SK-N-MC (cell line): ENCODE measurements around the gene STAG3.
"Not testable (repeated sequence)": the region's sequence is repeated elsewhere in the genome, so short reads cannot be mapped to it uniquely, and the experiment has no call there.

ENCODE experiments used
- DNase-seq: peaks from one replicate; pipeline ENCODE4 v3.0.0-alpha.2; 2011; ENCODE audit warnings: low read depth, low spot score
- H3K27ac ChIP-seq: fragments of 200-600 bp; sonication (generic); 2 replicates; pipeline ENCODE4 v1.5.1; 2016; ENCODE audit warnings: mixed run types
- H3K36me3 ChIP-seq: fragments of 200-600 bp; sonication (generic); 2 replicates; pipeline ENCODE4 v1.6.1; 2017; ENCODE audit warnings: antibody characterized with exemption, low read length, mixed read lengths; ENCODE audit not compliant: insufficient read depth
- H3K4me3 ChIP-seq: fragments of 200-600 bp; sonication (generic); 2 replicates; pipeline ENCODE4 v1.5.1; 2016
- H3K9ac ChIP-seq: fragments of 200-600 bp; sonication (generic); 2 replicates; pipeline ENCODE4 v1.8.0; 2017; ENCODE audit warnings: mixed run types, mixed read lengths; ENCODE audit not compliant: insufficient read length
- H3K9me3 ChIP-seq: fragments of 200-600 bp; sonication (generic); 2 replicates; pipeline ENCODE4 v1.6.1; 2017; ENCODE audit warnings: low read depth, mild to moderate bottlenecking, antibody characterized with exemption, low read length, moderate library complexity, mixed read lengths
- EZH2 ChIP-seq: fragments of 200-600 bp; sonication (generic); IDR thresholded peaks from one replicate; pipeline ENCODE4 v1.6.1; 2017; ENCODE audit warnings: antibody characterized with exemption
- FOXP2 ChIP-seq: optimal IDR thresholded peaks from 2 replicates; pipeline ENCODE3; 2011; ENCODE audit warnings: mild to moderate bottlenecking, moderate library complexity; ENCODE audit not compliant: insufficient read depth; ENCODE audit errors: extremely low read length, control extremely low read depth
- POLR2AphosphoS5 ChIP-seq: IDR thresholded peaks from 2 replicates; pipeline ENCODE4 v1.6.1; 2012; ENCODE audit warnings: mild to moderate bottlenecking, low read depth, low read length, borderline replicate concordance

The STAG3 gene

GRCh38 chr7:100174582-100174981 lies 3.1 kb upstream of the STAG3 start:
- no peak overlapping the region for H3K9ac ChIP-seq
- H3K9me3 ChIP-seq, result no peaks in the 10 kb centered on the region
- H3K27ac ChIP-seq, result no peak overlapping the region
- DNase-seq, result no peak
- no peak for TF ChIP-seq EZH2
- TF ChIP-seq FOXP2, result no peak
- no peak for TF ChIP-seq POLR2AphosphoS5
- peaks cover 16% of the 10 kb centered on the region; the same call in 1 of the 2 replicates for H3K36me3 ChIP-seq
- H3K4me3 ChIP-seq, result no peak overlapping the region

GRCh38 chr7:100175296-100175935 lies 2.3 kb upstream of the STAG3 start:
- TF ChIP-seq FOXP2 (no peak), POLR2AphosphoS5 (no peak), EZH2 (no peak)
- no peak for DNase-seq
- H3K27ac ChIP-seq, result no peak overlapping the region
- no peaks in the 10 kb centered on the region for H3K9me3 ChIP-seq
- H3K4me3 ChIP-seq, result no peak overlapping the region
- H3K36me3 ChIP-seq, result peaks cover 16% of the 10 kb centered on the region; the same call in 1 of the 2 replicates
- H3K9ac ChIP-seq, result no peak overlapping the region

GRCh38 chr7:100176096-100177044 lies 1.3 kb upstream of the STAG3 start:
- no peak for DNase-seq
- H3K9ac ChIP-seq, result peak overlapping the region; percentile 92
- TF ChIP-seq FOXP2, result no peak
- TF ChIP-seq POLR2AphosphoS5, result no peak
- TF ChIP-seq EZH2, result no peak
- H3K4me3 ChIP-seq, result peak overlapping the region; percentile 98
- H3K36me3 ChIP-seq, result peaks cover 16% of the 10 kb centered on the region; the same call in 1 of the 2 replicates
- no peaks in the 10 kb centered on the region for H3K9me3 ChIP-seq
- H3K27ac ChIP-seq, result no peak overlapping the region

- H3K9me3 ChIP-seq, H3K36me3 ChIP-seq, DNase-seq, H3K4me3 ChIP-seq, H3K9ac ChIP-seq, H3K27ac ChIP-seq: not testable (repeated sequence)
Observed at GRCh38 chr7:100180084-100180483, 2.4 kb downstream of the STAG3 start.

GRCh38 chr7:100182616-100183015 lies 4.9 kb downstream of the STAG3 start:
- not testable (repeated sequence) for H3K27ac ChIP-seq, DNase-seq, H3K9ac ChIP-seq, H3K9me3 ChIP-seq, H3K4me3 ChIP-seq, H3K36me3 ChIP-seq

DNA sequence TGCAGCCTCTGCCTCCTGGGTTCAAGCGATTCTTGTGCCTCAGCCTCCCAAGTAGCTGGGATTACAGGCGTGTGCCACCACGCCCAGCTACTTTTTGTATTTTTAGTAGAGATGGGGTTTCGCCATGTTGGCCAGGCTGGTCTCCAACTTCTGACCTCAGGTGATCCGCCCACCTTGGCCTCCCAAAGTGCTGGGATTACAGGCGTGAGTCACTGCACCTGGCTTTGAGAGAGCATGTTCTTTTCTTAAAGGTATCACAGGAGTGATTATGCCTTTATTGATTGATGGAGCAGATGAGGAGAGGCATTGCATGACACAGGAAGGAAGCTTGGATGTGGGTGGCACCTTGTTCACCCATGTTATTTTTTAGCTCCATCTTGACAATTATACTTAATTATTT lies 5.4 kb downstream of the STAG3 start:
- DNase-seq, H3K9me3 ChIP-seq, H3K36me3 ChIP-seq, H3K27ac ChIP-seq, H3K9ac ChIP-seq, H3K4me3 ChIP-seq: not testable (repeated sequence)

- Histone ChIP-seq H3K27ac (no peak overlapping the region), H3K9me3 (no peaks in the 10 kb centered on the region), H3K36me3 (no peaks in the 10 kb centered on the region), H3K4me3 (no peak overlapping the region), H3K9ac (no peak overlapping the region)
- no peak for TF ChIP-seq FOXP2
- no peak for TF ChIP-seq POLR2AphosphoS5
- no peak for TF ChIP-seq EZH2
- no peak for DNase-seq
Observed at GRCh38 chr7:100185726-100186125, 8.0 kb downstream of the STAG3 start.

- Histone ChIP-seq H3K36me3 (no peaks in the 10 kb centered on the region), H3K4me3 (no peak overlapping the region), H3K9me3 (no peaks in the 10 kb centered on the region), H3K9ac (no peak overlapping the region), H3K27ac (no peak overlapping the region)
- TF ChIP-seq FOXP2 (no peak), POLR2AphosphoS5 (no peak), EZH2 (no peak)
- no peak for DNase-seq
Observed at GRCh38 chr7:100189061-100189460, 11.3 kb downstream of the STAG3 start.

DNA sequence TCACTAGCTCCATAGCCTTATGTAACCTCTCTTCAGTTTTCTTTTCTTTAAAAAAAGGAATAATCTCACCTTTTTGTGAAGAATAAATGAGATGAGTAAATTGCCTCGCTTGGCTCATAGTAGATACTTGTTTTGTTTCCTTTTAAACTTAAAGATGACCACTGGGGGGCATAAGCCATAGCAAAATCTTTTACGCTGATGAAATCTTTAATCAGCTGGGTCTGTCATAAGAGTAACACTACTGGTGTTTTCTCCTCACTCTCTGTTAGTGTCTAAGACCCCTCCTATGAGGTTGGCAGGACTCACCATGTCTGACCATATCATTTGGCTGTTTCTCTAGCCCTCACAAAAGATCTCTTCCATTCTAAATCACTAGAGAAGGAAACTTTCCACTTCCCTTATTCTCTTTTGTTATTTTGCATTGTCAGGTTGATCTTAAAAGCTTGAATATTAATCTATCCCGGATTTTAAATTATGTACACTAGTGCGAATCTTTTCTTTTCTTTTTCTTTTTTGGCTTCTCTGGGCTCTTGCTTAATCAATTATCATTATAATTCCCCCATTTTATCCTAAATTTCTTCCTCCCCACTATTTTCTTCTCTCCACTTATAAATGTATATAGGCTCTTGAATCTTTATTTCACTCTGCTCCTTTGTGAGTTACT lies 12.5 kb downstream of the STAG3 start:
- Histone ChIP-seq H3K4me3 (no peak overlapping the region), H3K27ac (peak overlapping the region; percentile 27), H3K9ac (peak overlapping the region; percentile 49), H3K36me3 (no peaks in the 10 kb centered on the region), H3K9me3 (no peaks in the 10 kb centered on the region)
- DNase-seq, result no peak
- TF ChIP-seq POLR2AphosphoS5, result no peak
- TF ChIP-seq FOXP2, result no peak
- no peak for TF ChIP-seq EZH2
